NCI-H1092 (cell line): Measurements from ENCODE around the gene CDKAL1.

Source experiments
- DNase-seq: peaks from one replicate; lab custom pipeline; 2025; lab: John Stamatoyannopoulos, UW

CDKAL1 gene

GRCh38 chr6:20838113-20838512 lies 303.9 kb downstream of the CDKAL1 start:
- DNase-seq: no peak

DNA sequence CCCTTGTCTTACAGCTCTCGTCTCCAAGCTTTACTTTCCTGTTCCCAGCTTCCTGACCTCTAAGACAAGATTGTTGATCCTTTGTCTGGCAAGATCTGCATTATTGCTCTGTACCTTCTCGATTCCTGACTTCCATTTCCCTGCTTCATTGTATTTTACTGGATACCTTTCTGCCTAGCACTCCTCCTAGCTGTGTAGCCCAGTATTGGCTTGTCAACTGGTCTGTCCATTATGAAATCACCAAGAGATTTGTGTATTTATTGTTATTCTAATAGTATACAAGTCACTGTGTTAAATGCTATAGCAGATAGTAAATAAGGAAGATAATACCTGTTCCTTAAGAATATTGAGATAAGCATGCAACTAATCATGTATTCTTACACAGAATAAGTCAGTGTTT lies 305.4 kb downstream of the CDKAL1 start:
- DNase-seq: no peak

GRCh38 chr6:20840675-20841074 lies 306.4 kb downstream of the CDKAL1 start:
- no peak for DNase-seq

GRCh38 chr6:20841806-20842205 lies 307.5 kb downstream of the CDKAL1 start:
- no peak for DNase-seq

GRCh38 chr6:20845592-20845991 lies 311.3 kb downstream of the CDKAL1 start:
- DNase-seq: no peak

GRCh38 chr6:20846602-20847028 lies 312.4 kb downstream of the CDKAL1 start:
- DNase-seq: no peak

DNA sequence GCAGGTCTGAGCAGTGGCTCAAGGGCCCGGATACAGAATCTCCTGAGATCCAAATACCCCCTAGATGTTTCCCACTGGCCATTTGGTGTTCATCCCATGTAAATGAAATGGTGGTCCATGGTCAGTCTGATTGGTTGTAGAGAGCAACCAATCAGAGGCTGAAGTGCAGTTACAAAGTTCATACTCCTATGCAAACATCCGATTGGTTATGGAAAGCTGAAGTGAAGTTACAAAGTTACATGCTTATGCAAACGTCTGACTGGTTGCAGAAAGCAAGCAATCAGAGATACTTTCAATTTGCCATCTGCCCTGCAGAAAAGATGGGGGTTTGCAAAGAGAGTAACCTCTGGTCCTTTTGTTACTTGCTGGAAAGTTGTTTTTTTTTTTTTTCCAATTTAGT lies 313.6 kb downstream of the CDKAL1 start:
- no peak for DNase-seq

GRCh38 chr6:20850686-20851416 lies 316.6 kb downstream of the CDKAL1 start:
- DNase-seq: no peak

DNA sequence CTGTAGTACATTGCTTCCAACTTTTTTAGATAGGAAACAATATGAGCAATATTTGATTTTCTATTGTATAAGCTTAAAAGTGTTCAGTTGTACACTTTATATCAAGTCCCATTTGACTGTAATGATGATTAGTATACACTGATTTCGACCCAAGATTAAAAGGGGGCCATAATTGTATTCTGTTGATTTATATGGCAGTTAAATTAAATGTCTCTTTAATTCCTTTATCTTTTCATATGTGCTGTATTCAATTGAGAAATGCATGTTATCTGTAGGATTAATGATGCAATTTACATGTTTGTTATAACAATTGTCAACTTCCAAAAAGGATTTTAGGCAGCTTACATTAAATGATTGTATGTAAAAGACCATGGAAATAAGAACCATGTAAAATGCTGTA lies 317.5 kb downstream of the CDKAL1 start:
- DNase-seq: no peak

DNA sequence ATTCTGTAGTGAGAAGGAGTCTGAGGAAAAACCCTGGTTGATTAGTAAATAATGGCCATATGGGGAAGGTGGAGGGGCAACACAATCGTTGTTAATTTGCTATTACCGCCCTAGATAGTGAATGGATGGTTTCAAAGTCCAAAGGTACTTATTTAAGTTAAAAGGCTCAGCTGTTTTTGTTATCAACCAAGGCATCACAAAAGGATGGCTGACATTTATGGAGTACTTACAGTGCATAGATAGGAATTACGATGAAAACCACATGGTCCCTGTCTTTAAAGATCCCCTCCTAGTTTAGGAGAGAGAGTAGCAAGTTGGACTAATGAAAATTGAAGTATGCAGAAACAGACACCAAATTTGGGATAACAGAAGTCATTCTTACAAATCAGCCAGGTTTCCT lies 319.6 kb downstream of the CDKAL1 start:
- no peak for DNase-seq

GRCh38 chr6:20856681-20857288 lies 322.5 kb downstream of the CDKAL1 start:
- no peak for DNase-seq

DNA sequence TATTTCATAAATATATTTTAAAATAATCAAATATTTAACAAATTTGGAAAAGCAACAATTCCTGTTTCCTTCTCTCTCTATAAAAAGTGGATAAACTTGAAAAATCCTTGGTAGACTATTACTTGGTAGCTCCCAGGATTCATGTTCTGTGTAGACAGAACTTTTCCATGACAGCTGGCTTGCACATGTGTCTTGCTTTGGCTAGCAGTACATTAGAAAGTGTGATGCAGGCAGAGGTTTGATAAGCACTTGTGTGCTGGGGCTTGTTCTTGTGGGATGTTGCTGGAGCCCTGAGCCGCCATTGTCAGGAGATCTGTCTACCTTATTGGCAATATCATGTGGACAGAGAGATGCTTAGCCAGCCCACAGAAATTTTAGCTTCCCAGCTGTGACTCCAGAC lies 327.2 kb downstream of the CDKAL1 start:
- no peak for DNase-seq

DNA sequence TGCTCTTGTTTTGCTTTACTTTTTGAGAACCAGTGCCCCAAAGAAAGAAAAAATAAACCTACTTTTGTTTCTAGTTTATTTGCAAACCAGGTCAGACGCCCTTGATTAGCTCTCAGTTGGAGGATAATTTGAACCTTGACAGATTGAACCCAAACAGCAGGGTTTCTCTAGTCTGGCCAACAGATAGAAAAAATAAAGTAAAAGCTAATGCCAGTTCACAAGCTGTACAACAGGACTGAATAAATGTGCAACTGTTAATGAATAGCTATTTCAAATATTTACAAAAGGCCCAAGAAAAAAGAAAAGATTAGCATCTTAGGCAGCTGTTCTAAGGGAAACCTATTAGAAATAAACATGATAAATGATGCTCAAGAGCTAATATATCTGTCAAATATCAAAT lies 331.8 kb downstream of the CDKAL1 start:
- no peak for DNase-seq

DNA sequence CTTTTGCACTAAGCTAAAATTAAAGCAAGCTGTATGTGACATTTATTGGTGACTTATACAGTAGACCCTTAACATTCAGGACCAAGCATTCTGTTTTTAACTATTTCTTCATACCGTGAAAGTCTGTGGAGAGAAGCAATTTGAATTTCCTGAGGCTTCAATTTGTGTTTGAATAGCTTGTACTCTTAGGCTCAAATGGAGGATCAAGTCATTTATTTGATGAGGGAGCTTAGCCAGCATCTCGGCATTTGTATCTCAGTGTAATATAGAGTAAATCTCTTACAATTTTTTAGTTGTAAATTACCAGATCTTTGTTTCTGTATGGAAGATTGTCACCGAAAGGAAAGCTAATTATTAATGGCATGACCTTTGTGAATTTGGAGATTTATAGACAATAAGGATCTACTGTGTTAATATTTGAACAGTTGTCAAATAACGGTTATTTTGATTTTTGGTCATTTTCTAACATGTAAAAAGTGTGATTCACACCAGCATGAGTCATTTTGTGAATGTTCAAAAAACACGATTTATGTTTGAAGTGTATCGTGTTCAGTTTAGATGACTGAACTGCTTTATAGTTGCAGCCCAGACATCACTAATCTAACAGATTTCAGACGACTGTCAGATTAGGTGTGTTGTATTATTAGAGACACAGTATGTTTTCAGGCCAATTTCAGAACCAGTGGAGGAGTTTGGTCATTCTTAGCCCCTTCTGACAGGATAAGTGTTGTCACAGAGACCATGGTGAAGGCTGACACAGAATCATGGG lies 332.9 kb downstream of the CDKAL1 start:
- DNase-seq: no peak

DNA sequence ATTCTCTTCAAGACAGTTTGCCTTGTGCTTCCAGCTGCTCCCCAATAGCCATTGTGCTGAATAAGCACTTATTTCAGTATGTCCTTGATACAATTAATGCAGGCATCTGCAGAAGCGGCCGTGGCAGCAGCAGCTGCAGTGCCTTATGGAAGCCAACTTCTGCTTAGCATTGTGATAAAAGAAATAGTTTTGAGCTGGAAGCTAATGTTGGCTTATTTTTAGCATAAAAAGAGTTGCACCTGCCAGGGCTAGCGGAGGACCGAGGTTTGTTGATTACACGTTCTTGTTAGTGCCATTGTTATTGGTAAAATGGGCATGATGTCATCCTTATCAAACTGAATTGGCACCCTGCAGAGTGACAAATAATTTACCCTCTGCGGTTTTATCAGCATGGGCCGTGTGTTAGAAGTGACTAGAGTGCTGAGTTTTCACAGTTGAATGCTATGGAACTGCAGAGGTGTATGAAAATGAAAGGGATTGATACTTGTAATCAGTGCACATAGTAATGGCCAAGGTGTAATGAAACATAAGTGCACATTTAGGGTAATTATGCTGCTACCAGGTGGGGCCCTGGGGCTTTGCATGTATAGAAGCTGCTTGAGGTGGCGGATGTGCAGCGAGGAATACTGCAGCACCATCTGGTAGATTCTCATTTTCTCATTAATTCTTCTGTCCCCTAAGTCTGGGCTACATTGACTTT lies 334.3 kb downstream of the CDKAL1 start:
- DNase-seq: peak; percentile 46

- DNase-seq: no peak
Measured at GRCh38 chr6:20870021-20870420, 335.8 kb downstream of the CDKAL1 start.

GRCh38 chr6:20870493-20870892 lies 336.2 kb downstream of the CDKAL1 start:
- DNase-seq: no peak

DNA sequence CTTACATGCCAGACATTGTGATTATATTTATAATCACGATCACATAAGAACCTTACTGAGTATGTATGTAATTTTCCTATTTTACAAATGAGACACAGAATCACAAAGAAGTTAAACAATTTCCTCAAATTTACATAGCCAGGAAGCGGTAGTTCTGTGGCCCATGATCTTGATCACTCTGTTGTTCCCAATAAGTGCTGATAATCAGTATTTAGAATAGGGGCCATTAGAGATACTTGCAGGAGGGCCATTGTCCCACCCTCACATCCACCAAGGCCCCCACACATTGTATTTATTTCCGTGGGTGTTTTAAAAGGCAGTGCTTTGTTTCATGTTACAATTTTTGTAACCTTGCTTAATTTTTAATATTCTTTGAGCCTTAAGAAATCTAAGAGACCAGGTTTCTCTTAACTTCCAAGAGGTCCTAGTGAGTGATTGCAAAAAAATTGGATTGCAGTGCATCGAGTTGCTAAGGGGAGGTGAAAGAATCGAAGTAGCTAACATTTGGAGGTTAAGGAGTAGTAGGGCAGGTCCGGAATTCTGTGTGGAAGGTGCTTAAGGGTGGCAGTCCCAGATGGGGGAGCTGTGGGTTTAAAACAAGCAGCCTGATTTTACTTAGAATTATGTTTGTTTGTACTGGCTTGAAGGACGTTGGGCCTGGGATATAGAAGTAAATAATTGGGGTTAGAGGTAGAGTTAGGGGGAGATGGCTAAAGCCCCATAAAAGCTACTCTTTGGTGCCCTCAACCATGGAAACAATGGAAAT lies 339.4 kb downstream of the CDKAL1 start:
- DNase-seq: no peak

DNA sequence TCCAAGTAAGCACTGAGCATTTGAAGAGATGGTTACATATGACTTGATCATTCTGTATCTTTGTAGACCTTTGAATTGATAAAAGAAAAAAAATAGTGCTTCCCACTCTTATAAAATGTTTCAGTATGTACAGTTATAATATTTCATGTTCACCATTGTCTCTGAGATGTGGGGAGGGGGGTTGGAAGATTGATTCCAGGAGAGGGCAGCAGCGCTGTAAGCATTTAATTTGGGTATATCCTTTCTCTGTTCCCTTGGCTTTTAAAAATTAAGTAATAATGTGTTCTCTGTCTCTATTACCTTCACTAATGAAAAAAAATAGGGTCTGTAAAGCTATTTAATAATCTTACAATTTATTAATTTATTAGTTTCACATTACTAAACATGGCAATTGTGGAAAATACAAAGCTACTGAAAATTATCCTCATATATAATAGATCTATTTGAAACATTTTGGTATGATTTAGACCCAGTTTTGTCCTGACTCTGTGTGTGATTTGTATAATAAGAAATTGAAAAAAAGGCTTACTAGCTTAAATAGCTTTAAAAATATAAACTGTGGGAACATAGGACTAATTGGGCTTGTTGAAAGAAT lies 341.2 kb downstream of the CDKAL1 start:
- DNase-seq: peak; percentile 28

DNA sequence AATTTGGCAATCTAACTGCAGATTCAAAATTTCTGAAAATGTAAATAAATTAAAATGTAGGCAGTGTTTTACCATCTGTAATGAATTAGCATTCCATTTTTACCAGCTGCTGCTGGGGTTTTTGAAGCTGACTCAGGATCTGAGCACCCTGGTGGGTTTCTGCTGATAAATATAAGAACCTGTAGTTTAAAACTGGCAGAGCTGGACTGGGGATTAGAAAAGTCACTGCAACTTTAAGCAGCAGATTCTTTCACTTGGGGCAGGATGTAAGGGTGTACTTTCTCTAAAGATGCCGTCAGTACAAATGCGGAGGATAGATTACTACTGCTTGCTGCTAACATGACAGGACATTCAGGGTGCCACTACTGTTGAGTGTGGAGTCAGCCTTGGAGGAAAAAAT lies 341.8 kb downstream of the CDKAL1 start:
- no peak for DNase-seq

DNA sequence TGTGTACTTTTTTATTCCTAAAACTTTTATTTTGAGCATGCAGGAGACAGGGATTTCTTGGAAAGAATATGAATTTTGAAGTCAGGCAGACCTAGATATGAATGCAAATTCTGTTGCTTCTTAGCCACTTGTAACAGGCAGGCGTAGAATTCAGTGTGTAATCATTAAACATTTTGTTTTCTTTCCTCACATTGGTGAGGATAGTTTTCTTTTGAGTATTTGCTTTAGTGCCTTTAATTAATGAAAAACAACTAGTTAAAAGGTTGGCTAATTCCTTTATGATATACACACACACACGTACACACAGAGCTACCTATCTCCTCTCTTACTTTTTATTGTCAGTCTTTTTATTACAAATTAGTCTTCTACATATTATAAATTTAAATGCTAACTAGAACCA lies 342.3 kb downstream of the CDKAL1 start:
- no peak for DNase-seq
